GM04504 (cell line): ENCODE data around the gene RTN3.

Experiments used
- DNase-seq: peaks from one replicate; pipeline ENCODE4 v3.0.0-alpha.2; 2012; ENCODE audit warnings: low read depth

RTN3 gene

DNA sequence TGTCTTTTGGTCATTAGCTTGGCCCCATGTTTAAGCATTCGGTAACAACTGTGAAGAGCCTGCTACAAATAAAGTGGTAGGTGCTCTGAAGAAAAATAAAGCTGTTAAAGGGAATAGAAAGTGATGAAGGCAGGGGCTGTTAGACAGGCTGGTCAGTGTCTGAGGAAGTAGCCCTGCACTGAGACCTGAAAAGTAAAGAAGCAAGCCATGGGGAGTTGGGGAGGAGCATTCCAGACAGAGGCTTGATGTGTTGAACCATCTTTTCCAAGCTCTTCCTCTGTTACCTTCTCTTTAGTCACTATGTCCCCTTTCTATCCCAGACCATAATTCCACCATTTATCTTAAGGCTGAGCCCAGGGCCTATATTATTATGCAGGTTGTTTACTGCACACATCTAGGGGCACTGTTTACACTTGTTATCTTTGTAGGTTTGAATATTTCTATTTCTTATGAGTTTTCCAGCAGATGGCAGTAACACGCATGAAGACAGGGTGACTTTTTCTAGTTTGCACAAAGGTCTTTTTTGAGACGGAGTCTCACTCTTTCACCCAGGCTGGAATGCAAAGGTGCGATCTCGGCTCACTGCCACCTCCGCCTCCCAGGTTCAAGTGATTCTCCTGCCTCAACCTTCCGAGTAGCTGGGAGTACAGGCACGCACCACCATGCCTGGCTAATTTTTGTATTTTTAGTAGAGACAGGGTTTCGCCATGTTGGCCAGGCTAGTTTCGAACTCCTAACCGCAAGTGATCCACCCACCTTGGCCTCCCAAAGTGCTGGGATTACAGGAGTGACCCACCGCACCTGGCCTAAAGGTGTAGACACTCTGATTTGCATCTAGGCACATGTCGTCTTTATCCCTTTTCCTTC is 64.2 kb downstream of the RTN3 start:
- DNase-seq: no peak

DNA sequence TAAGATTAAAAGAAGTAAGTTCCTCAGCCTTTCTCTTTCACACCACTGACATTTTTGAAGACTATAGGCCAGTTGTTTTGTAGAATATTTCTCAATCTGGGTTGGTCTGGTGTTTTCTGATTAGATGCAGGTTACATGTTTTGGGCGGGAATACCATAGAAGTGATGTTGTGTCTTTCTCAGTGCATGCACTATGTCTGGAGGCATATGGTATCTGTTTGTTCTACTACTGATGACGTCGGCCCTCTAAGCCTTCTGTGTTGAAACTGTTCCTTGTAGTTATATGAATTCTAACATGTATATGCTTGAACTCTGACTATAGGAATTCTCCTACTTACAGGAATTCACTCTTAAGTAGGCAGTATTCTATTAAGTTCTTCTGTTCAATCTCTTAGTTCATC is 65.7 kb downstream of the RTN3 start:
- no peak for DNase-seq

DNA sequence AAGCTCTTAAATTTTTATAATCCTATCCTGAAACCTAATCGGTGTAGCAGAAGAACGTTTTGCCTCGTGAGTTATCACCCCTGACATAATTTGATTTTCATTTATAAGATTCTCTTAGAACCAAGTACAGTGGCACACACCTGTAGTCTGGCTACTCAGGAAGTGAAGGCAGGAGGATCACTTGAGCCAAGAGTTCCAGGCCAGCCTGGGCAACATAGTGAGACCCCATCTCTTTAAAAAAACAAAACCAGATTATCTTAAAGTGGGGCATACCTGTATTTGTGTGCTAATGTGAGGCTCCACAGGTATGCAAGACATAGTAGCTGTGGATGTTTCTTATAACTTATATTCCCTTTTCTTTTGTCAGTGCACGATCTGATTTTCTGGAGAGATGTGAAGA is 68.3 kb downstream of the RTN3 start:
- no peak for DNase-seq

DNA sequence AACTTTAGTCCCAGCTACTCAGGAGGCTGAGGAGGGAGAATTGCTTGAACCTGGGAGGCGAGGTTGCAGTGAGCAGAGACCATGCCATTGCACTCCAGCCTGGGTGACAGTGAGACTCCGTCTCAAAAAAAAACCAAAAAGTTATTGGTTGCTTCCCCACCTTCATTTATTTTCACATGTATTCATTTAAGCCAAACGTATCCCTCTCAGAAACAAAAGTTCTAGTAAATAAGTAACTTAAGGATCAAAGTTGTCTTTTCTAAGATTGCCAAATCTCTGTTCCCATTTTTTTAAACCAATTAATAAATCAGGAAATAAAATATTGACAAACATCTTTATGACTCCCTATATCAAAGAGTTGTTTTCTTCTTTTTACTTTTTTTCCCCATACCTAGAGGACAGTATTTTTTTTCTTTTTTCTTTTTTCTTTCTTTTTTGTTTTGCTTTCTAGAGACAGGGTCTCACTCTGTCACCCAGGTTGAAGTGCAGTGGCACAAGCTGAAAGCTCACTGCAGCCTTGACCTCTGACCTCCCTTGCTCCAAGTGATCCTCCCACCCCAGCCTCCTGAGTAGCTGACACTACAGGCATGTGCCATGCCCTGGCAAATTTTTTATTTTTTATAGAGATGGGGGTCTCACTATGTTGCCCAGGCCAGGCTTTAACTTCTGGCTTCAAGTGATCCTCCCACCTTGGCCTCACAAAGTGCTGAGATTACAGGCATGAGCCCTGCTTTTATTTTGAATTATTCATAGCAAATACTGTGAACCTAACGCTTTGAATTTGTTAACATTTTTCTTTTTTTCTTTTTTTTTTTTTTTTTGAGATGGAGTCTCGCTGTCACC is 75.8 kb downstream of the RTN3 start:
- no peak for DNase-seq

DNA sequence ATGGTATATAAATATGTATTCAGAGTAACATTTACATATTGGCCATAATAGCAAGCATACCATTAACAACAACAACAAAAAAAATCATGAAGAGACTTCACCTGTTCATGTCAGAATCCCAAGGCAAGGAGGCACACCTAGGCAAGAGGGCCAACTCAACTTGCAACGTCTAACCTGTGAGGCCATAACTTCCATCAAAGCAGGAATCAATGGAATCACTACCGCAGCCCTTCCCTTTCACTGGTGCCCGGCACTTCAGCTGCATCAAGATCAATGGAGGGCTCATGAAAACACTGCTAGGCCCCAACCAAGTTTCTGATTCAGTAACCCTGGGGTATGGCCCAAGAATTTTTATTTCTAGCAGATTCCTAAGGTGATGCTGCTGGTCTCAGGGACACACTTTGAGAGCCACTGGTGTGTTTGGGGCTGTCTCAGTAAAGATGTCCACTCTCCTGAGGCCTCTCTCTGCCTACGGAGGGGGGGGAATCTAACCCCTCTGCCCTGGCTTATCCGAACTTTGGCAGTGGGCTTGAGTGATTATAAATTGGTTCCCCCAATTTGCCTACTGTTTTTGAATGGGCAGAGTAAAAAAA is 79.3 kb downstream of the RTN3 start:
- DNase-seq: no peak

DNA sequence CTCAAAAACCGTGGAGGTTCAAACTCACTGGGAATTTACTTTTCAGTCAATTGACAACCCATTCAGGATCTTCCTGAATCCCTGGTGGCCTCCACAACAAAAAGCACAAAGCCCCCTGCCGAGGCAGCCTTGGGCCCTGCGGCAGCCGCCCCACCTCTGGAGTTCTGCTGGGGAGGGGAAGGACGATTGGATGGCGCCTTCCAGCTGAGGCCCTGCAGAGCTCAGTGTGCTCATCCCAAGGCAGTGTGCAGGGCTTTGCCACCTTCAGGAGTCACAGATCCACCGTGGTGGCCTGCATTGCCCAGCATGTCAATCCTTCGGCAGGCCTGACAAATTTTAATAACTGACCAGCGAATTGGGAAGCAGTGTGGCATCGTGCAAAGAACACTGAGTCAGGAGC is 79.9 kb downstream of the RTN3 start:
- no peak for DNase-seq

DNA sequence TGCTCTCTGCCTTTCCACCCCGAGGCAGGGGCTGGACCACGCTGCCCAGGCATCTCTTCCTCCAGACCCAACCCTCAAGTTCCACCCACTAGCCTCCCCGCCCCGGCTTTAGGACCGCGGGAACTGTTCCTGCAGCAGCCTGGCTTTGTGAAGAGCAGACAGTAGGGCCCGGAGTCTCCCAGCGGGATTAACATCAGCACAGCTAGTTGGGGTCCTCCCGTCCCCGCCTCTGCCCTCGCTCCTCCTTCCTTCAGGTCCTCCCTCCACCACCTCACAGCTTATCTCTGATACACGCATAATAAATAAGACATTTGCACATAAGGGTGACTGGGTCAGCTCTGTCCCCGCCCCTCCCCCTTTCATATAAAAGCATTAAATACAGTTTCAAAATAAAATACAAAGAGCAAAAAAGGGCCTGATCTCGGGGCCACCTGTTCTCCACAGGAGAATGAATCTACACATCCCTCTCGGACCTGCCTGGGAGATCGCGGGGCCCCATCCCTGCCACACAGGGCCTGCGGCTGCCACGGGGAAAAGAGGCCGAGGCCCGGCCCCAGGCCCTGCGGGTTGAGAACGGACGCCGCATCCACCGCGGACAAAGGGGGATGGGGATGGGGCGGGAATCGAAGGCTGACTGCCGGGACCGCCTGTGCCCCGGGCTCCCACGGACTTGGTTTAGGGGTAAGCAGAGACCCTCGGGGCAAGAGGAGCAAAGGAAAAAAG is 80.8 kb downstream of the RTN3 start:
- DNase-seq: no peak

DNA sequence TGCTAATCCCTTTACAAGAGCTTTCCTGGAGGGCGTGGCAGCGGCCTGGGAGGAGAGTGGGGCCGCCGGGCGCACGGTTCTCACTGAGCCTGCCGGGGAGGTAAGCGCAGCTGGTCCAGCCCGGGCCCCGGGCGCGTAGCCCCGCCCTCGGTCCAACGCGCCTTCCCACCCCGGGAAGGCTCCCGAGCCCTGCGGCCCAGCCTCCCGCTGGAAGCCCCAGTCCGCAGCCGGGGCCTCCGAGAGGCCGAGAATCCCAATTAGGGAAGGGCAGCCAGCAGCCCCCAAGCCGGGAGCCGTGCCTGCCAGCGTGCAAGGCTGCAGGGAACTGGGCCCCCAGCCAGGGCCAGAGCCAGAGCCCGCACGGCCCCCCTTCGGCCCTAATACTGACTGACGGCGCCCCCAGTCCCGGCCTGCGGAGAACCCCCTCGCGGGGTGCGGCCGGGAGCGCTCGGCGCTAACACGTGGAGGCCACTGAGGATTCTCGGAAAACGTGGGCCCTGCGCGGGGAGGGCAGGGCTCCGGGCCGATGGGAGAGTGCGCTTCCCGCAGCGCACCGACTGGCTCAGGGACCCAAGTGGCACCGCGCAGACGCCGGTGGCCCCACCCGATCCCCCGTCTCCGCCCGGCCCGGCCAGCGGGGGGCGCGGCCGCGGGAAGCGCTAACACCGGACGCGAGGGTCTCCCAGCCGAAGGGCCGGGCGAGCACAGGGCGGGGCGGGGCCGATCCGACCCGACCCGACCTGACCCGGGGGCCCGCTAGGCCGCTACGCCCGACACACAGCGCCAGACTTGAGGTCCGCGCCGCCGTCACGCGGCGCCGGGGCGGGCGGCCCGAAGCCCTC is 81.6 kb downstream of the RTN3 start:
- no peak for DNase-seq

DNA sequence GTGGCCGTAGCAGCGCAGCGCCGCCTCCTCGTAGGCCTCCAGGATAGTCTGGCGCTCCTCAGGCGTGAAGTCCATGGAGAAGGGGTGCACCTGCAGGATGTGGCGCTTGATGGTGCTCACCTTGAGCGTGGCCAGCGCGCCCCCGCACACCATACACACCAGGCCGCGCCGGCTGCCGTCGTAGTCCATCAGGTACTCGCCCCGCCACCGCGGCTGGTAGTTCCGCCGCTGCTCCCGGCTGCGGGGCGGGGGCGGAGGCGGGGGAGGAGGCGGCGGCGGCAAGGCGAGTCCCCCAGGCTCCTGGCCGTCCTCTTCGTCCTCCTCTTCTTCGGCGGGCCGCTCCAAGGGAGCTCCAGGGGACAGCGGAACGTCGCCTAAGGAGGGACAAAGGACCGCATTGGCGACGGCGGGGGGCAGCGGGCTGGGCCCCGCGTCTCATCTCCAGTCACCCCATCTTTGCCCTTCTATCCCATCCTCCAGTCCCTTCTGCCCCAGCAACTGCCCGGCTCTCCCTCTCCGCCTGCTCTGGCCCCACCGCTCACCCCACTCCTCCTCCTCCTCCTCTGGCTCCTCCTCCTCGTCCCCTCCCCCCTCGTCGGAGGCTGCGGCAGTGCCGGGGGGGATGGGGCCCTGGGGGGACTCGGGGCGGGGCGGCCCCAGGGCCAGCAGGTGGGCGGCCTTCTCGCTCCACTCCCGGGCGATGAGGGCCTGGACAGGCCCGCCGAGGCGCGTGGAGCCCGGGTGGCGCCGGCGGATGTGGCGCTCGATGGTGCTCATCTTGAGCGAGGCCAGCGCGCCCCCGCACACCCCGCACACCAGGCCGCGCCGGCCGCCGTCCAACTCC is 82.4 kb downstream of the RTN3 start:
- DNase-seq: no peak

DNA sequence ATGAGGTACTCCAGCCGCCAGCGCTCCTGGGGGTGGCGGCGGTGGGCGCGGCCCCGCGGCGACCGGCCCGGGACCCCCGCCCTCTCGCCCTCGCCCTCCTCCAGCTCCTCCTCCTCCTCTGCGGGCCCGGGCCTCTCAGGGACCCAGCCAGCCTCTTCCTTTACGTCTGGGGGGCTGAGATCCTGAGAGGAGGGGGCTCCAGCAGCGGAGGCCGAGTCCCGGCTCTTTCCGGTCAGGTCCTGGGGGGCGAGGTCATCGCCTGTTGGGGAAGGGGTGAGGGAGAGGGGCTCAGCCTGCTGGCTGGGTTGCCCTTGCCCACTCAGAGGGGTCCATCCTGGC is 83.0 kb downstream of the RTN3 start:
- DNase-seq: no peak

DNA sequence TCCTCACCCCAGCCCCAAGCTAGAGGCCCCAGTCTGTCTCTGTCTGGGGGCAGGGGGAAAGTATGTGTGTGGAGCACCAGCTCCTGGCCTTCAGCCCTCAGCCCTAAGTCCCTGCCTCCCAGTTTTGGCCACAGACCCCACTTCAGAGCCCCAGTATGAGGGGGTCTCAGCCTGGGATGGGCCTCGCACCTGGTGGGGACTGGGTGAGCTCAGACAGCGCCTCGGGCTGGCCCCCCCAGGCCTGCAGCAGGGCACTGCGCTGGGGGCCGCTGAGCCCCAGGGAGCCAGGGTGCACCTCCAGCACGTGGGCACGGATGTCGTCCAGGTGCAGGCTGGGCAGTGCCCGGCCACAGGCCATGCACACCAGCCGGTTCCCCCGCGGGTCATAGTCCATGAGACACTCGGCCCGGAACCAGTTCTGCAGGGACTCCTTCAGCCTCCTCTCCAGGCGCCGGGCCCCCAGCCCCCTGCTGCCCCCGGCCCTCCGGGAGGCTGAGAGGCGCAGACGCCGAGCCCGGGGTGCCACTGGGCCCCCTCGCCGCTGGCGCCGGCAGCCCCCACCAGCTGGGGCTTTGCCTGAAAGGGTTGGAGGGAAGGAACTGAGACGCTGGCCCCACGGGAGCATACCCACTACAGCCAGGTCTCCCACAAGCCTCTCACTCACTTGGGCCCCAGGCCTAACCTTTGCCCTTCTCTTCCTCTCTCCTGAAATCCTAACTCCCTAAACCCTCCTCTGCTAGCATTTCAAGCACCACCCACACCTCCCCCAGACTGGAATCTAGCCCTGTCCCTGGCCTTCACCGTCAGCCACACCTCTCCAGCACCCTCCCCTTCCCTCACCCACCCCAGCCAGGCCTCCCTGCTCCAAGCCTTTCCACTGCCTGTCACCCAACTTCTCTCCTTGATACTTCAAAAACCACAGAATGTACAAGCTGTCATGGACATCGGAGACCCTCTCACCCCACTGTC is 83.7 kb downstream of the RTN3 start:
- DNase-seq: no peak

DNA sequence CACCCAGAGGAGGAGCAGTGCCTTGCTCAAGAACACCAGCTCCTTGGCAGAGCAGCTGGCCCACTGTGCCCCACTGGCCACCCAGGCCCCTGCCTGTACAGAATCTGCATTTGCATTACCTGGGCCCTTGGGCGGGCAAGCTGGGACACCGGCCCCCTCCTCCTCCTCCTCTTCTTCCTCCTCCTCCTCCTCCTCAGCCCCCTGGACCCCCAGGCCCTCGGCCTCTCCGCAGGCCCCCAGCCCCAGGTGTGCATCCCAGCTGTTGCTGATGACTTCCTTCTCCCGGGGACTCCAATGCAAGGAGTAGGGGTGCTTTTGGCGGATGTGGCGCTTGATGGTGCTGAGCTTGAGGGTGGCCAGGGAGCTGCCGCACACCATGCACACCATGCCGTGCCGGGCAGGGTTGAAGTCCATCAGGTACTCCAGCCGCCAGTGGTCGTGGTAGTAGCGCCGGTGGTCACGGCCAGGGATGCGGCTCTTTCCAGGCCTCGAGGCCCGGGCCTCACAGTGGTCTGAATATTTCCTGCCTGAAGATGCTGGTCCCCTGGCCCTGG is 84.5 kb downstream of the RTN3 start:
- no peak for DNase-seq

DNA sequence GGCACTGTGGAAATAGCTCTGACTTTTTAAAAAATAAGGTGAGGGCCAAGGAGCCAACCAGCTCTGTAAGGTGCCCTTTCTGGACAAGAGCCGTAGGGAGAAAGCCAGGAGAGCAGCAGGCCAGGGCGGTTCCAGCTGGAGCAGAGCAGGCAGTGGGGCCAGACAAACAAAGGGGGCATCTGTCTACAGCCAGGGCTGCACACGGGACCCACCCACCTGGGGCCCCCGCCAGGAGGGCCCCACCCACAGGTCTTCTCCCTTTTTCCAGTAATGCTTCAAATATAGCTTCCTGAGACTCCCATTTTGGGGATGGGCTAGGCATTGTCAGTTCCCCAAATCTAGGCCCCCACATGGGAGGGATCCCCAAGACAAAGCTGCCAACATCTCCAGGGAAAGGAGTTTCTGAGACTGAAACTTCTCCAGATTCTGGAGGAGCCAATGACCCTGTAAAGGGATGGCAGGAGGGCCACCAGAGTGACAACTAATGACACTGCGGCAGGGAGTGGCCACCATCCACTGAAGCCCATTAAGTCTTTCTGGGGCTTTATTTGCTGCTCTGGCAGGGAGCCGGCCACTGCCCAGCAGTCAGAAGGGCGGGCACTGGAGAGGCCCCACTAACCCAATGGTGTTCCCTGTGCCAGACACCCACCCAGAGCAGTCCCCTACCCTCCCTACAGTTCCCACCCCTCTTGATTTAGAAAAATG is 85.4 kb downstream of the RTN3 start:
- no peak for DNase-seq

DNA sequence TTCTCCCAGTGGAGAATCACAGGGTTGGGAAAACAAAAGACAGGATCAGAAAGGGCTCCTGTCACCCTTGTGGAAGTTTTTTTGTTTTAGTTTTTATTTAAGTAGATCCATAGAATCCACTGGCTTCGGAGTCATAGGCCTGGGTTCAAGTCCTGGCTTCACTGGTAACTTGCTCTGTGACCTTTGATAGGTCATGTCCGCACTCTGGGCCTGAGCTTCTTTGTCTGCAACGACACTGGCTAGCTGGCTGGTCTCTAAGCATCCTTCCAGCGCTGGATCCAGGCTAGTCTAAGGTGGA is 85.9 kb downstream of the RTN3 start:
- DNase-seq: no peak

DNA sequence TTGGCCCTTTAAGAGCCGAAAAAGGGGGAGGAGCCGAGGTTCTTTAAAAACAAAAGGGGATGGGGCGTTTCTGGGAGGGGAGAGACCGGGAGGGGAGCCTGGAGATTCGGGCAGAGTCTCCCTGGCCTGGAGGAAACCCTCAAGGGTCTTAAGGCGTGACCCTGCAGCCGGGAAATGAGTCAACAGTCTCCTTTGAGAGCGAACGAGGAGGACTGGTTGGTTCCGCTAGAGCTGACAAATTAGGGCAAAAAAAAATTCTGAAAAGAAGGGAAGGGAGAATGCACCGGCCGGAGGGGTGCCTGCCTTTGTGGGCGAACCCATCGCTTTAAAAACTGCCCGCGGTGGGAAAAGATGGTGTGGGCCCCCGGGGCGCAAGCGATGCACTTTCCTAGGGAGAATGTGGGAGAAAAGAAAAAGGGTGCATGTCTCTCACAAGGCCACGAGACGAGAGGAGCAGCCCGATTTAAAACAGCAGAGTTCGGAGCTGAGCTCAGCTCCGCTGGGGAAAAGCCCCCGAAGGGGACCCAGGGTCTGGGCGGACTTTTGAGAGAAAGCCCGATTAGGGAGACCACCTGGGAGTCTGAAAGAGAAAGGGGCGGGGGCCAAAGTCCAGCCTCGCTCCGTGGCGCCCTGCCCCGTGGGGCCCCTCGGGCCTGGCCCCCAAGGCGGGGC is 86.4 kb downstream of the RTN3 start:
- no peak for DNase-seq

DNA sequence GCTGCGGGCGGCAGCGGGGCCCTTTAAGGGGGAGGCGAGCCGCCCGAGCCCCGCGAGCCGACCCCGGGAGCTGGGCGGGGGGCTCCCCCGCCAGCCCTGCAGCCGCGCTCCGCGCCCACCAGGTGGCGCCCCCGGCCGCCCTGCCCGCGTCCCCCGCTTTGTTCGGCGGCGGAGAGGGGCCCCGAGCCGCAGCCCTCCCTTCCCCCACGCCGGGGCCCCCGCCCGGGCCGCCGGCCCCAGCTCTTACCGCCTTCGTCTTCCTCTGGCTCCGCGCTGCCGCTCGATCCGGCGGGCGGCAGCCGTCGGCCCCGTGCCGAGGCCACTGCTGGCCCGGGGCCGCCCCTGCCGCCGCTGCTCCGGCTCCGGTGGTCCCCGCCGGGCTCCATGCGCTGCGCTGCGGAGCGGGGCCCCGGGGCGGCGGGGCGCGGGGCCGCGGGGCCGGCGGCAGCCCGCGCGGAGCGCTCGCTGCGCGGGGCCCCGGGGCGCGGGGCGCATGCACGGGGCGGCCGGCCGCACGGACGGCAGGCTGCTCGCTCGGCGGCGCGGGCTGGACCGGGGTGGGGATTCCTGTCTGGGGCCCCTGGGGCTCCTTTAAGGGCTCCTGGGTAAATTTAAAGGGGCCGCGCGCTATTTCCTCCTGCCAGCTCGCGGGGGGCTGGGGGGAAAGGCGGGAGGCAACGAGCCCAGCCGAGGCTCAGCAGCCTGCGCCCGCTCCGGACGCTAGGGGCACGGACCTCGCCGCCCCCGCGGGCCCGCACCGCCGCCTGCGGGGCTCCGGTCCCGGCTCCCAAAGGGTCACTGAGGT is 87.1 kb downstream of the RTN3 start, which contains the start of gene ZFTA:
ZFTA (minus strand) TSS at position 539 of the 805 bp plus-strand sequence; CDS start at position 386, 153 bp downstream.
- no peak for DNase-seq
